ENCODE data around the gene RSRC1. TPM values are rescaled to one million over a fixed set of nuclear protein-coding genes. Genes with fewer than 3 reads are reported as not detected.

Gene RSRC1
- polyA plus RNA-seq, 1 donor (not counting 4 experiments of a cell fraction or from before 2014, with no cell fraction given): 11.1 TPM

GRCh38 chr3:158210067-158210466 lies 100.2 kb downstream of the RSRC1 start:
- Histone ChIP-seq H3K9me1 (ENCODE audit: control insufficient read depth, extremely low read depth, insufficient read depth, low read length) (no peaks in the 10 kb centered on the region), H3K4me2 (ENCODE audit: control insufficient read depth, extremely low read depth, insufficient read depth, low read depth, low read length) (no peak overlapping the region), H3K36me3 (ENCODE audit: control insufficient read depth in 2 of 2, extremely low read depth in 1 of 2, insufficient read depth in 2 of 2, low read length in 2 of 2) (no peaks in the 10 kb centered on the region), H4K20me1 (ENCODE audit: control insufficient read depth, extremely low read depth, insufficient read depth, low read length) (no peaks in the 10 kb centered on the region), H2AFZ (ENCODE audit: control insufficient read depth, low read length) (no peak overlapping the region), H3K4me1 (ENCODE audit: control insufficient read depth, extremely low read depth, insufficient read depth, low read length) (no peaks in the 10 kb centered on the region), H3K79me2 (ENCODE audit: control insufficient read depth, insufficient read depth, low read length) (no peaks in the 10 kb centered on the region), H3K9me3 (ENCODE audit: control insufficient read depth, low read depth, low read length) (no peaks in the 10 kb centered on the region), H3K27me3 (ENCODE audit: control insufficient read depth, extremely low read depth, insufficient read depth, low read length) (no peaks in the 10 kb centered on the region), H3K9ac (ENCODE audit: control insufficient read depth, extremely low read depth, insufficient read depth, low read length) (no peak overlapping the region), H3K27ac (ENCODE audit: control insufficient read depth, insufficient read depth, low read length) (no peak overlapping the region), H3K4me3 (ENCODE audit: control insufficient read depth in 2 of 3, extremely low read depth in 1 of 3, insufficient read depth in 2 of 3, low read depth in 1 of 3, low read length in 3 of 3) (no peak overlapping the region)
- DNase-seq (ENCODE audit: low read depth, low spot score) (no peak), FAIRE-seq (no peak)
- no peak for TF ChIP-seq CTCF (optimal IDR thresholded peaks at IDR 0.05 in 1 of 3, IDR thresholded peaks at IDR 0.05 in 1 of 3, conservative IDR thresholded peaks at IDR 0.05 in 1 of 3; ENCODE audit: extremely low read depth in 1 of 3, insufficient read depth in 2 of 3, low read length in 3 of 3)
- TF ChIP-seq EZH2 (IDR thresholded peaks at IDR 0.05; ENCODE audit: low read length): no peak
- dilution Hi-C loops (cut with MboI; ENCODE audit: extremely low pct_ligation_motif_present, low sequenced_read_pairs): no loop called here

DNA sequence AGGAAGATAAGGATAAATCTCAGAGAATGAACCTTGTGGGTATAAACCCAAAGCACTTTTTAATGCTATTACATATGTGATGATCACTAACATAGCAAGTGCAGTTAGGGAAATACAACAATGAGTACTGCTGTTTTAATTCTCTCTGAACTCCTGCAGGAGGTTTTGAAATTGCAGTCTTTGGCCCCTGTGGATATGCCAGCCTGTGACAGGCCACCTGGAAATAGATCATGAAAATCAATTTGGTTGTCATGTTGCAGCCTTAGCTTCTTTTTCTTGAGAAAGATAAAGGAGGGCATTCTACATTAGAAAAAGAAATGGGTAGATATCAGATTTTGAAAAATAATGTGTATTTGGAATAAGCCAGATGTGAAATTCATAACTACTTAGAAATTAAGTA lies 103.6 kb downstream of the RSRC1 start:
- no peak overlapping the region for H2AFZ ChIP-seq (ENCODE audit: control insufficient read depth, low read length)
- FAIRE-seq (no peak), DNase-seq (ENCODE audit: low read depth, low spot score) (no peak)
- H3K79me2 ChIP-seq (ENCODE audit: control insufficient read depth, insufficient read depth, low read length): no peaks in the 10 kb centered on the region
- H3K4me3 ChIP-seq (ENCODE audit: control insufficient read depth in 2 of 3, extremely low read depth in 1 of 3, insufficient read depth in 2 of 3, low read depth in 1 of 3, low read length in 3 of 3): no peak overlapping the region
- TF ChIP-seq CTCF (optimal IDR thresholded peaks at IDR 0.05 in 1 of 3, IDR thresholded peaks at IDR 0.05 in 1 of 3, conservative IDR thresholded peaks at IDR 0.05 in 1 of 3; ENCODE audit: extremely low read depth in 1 of 3, insufficient read depth in 2 of 3, low read length in 3 of 3) (no peak), EZH2 (IDR thresholded peaks at IDR 0.05; ENCODE audit: low read length) (no peak)
- no peaks in the 10 kb centered on the region for H3K9me1 ChIP-seq (ENCODE audit: control insufficient read depth, extremely low read depth, insufficient read depth, low read length)
- H3K4me2 ChIP-seq (ENCODE audit: control insufficient read depth, extremely low read depth, insufficient read depth, low read depth, low read length): no peak overlapping the region
- no peaks in the 10 kb centered on the region for H3K27me3 ChIP-seq (ENCODE audit: control insufficient read depth, extremely low read depth, insufficient read depth, low read length)
- H3K36me3 ChIP-seq (ENCODE audit: control insufficient read depth in 2 of 2, extremely low read depth in 1 of 2, insufficient read depth in 2 of 2, low read length in 2 of 2): no peaks in the 10 kb centered on the region
- dilution Hi-C loops (cut with MboI; ENCODE audit: extremely low pct_ligation_motif_present, low sequenced_read_pairs): no loop called here
- no peaks in the 10 kb centered on the region for H3K9me3 ChIP-seq (ENCODE audit: control insufficient read depth, low read depth, low read length)
- H3K27ac ChIP-seq (ENCODE audit: control insufficient read depth, insufficient read depth, low read length): no peak overlapping the region
- no peaks in the 10 kb centered on the region for H4K20me1 ChIP-seq (ENCODE audit: control insufficient read depth, extremely low read depth, insufficient read depth, low read length)
- no peak overlapping the region for H3K9ac ChIP-seq (ENCODE audit: control insufficient read depth, extremely low read depth, insufficient read depth, low read length)
- no peaks in the 10 kb centered on the region for H3K4me1 ChIP-seq (ENCODE audit: control insufficient read depth, extremely low read depth, insufficient read depth, low read length)

Data from keratinocyte (primary cell).